SK-N-SH (cell line): Measurements from ENCODE around the gene TMEM151A.

Experiments used
- MEF2A ChIP-seq: IDR thresholded peaks from 2 replicates; pipeline ENCODE4 v1.4.0; 2012; ENCODE audit warnings: low read depth, borderline replicate concordance
- POLR2AphosphoS5 ChIP-seq: IDR thresholded peaks from 2 replicates; pipeline ENCODE4 v1.6.1; 2012; ENCODE audit warnings: low read depth, low read length
- RAD21 ChIP-seq: IDR thresholded peaks from 2 replicates; pipeline ENCODE4 v1.6.1; 2012; ENCODE audit warnings: mild to moderate bottlenecking, low read length
- SIN3A ChIP-seq: IDR thresholded peaks from 2 replicates; pipeline ENCODE4 v1.6.1; 2012; ENCODE audit warnings: low read depth, mild to moderate bottlenecking, low read length, moderate library complexity, borderline replicate concordance
- SMC3 ChIP-seq: IDR thresholded peaks from 2 replicates; pipeline ENCODE4 v1.6.1; 2012; ENCODE audit warnings: low read depth, low read length, improper control_type of control experiment
- TCF12 ChIP-seq: IDR thresholded peaks from 2 replicates; pipeline ENCODE4 v1.4.0; 2012
- TF ChIP-seq, protein P1 (sequence below): fragments of 200-600 bp; sonication (generic); IDR thresholded peaks from 2 replicates; pipeline ENCODE4 v1.6.1; 2017; ENCODE audit warnings: antibody characterized with exemption, mild to moderate bottlenecking, moderate library complexity

DNA sequence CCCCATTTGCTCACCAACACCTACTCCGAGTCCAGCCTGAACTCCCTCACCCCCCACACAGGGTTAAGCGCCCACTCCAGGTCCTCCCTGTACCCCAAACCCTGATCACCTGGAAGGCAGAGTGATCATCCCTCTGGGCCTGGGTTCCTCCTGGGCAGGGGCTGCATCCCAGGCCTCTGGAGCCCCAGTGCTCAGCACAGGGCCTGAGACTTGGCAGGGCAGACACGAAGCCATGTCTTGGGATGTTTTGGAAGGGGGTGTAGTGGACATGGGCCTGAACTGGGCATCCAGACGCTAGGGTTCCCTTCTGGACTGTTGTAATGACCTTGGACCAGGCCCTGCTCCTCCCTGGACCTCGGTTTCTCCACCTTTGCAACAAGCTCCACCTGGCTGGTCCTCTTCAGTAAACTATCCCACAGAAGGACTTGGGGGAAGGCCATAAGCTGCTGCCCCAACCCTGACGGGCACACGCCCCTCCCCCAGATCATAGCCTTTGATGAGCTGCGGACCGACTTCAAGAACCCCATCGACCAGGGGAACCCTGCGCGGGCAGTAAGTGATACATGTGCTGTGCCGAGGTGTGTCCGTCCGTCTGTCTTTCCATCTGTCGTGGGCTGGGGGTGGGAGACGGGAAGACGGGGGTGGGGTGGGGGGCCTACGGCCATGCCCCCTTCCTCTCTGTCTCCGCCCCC lies 9.8 kb upstream of the TMEM151A start:
- TF ChIP-seq TCF12 = no peak
- TF ChIP-seq, protein P1, sequence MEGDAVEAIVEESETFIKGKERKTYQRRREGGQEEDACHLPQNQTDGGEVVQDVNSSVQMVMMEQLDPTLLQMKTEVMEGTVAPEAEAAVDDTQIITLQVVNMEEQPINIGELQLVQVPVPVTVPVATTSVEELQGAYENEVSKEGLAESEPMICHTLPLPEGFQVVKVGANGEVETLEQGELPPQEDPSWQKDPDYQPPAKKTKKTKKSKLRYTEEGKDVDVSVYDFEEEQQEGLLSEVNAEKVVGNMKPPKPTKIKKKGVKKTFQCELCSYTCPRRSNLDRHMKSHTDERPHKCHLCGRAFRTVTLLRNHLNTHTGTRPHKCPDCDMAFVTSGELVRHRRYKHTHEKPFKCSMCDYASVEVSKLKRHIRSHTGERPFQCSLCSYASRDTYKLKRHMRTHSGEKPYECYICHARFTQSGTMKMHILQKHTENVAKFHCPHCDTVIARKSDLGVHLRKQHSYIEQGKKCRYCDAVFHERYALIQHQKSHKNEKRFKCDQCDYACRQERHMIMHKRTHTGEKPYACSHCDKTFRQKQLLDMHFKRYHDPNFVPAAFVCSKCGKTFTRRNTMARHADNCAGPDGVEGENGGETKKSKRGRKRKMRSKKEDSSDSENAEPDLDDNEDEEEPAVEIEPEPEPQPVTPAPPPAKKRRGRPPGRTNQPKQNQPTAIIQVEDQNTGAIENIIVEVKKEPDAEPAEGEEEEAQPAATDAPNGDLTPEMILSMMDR = no peak
- TF ChIP-seq SMC3 = no peak
- no peak for TF ChIP-seq RAD21
- TF ChIP-seq POLR2AphosphoS5 = no peak
- no peak for TF ChIP-seq MEF2A
- no peak for TF ChIP-seq SIN3A
